GM18867 (cell line): ENCODE data around the gene PGLYRP1.

Experiments
- ATAC-seq: cut with Tn5 transposase; IDR thresholded peaks from one replicate; pipeline ENCODE4 v1.9.1; 2021; ENCODE audit warnings: mild to moderate bottlenecking, moderate library complexity; ENCODE audit not compliant: unreplicated experiment

Gene PGLYRP1

DNA sequence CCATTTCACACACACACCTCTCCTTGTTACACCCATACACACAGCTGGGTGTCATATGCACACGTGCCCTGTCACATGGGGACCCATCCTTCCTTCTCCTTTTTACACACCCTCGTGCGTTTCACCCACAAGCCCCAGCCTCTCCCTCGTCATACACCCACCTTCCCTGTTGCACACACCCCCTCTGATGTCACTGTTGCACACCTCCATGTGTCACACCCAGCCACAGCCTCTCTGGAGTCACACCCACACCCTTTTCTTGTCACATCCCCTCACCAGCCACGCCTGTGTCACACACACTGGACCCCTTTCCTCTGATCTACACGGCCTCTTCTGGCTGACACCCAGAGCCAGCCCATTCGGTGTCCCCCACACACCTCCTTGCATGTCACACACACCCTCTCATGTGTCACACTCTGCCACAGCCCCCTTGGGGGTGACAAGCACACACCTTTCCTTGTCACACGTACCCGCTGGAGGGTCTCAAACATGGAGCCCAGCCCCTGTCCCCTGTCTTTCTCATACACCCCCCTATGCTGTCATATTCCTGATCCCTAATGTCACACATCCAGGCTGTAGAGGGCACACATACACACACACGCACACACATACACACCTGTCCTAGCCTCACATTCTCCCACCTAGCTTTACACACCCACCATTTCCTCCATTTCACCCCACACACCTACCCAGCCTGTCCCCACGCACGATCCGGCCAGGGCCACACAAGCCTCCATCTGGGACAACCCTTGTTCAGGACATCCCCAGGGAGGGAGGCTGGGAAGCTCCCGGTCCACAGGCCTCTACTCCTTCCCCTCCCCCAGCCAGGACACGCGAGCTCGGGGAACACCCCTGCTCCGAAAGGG lies 50.5 kb downstream of the PGLYRP1 start:
- ATAC-seq, result no peak

DNA sequence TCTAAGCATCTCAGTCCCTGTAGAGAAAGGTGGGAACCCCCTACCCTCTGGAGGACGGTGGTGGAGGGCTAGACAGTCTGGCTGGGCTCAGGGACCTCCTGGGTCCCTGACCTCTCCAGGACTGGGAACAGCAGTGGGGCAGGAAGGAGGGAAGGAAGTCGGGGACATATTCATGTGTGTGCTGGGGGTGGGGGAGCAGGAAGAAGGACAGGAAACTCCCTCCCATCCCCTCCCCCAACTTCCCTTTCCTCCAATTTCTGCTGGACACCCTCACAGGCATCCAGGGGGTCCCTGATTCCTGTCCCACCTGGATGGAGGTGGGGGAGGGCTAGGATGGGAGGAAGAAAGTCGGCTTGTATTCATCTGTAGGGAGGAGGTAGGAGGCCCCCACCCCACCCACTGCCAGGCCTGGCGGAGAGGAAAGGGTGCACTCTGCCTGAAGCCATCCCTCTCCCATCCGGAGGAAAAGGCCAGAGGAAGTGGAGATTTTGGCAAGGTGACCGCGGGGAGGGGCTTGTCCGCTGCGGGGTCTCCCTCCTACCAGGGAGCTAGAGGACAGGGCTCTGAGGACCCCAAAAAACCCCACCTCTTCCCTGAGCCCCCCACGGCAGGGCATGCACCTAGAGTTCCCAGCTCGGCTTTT lies 51.5 kb downstream of the PGLYRP1 start:
- no peak for ATAC-seq

DNA sequence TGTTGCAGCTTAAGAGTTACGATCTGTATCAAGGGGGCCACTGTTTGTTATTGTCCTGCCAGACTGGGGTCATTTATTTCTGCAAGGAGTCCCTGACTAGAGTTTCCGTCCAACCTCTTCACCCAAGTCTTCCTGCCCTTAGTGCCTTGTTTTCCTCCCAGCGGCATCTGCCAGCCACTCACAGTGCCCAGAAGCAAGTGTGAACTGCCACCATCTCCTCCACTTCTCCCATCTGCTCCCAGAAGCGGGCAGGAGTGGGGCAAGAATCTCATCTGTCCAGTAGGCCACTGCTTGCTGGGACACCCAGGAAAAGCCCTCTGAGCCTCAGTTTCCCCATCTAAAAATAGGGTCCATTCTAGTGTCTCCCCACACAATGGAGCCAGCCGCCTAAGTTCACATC lies 53.2 kb downstream of the PGLYRP1 start:
- ATAC-seq, result no peak
